NCI-H187 (cell line): ENCODE measurements around the gene RGS1.

Experiments used
- DNase-seq, 2 experiments: peaks; one replicate each; lab custom pipeline; 2025; lab: John Stamatoyannopoulos, UW

RGS1 gene

DNA sequence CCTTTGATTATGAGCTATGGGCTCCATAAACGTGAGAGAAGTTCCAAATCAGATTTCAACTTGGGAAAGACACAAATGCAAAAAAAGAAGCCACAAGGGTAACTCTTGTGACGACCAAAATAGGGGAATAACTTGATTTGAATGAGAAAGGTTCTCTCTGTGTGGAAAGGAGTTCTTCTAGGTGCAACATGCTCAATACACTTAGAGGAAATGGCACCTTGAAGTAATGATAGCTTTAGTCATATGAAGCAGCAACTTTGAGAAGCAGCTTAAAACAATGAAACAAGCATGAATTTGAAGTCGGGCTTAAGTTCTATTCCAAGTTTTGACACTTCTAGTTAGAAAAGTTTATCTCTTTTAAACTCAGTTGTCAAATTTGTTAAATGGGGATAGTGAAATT is 21.8 kb upstream of the RGS1 start:
- DNase-seq: no peak

GRCh38 chr1:192554904-192555303 is 20.7 kb upstream of the RGS1 start:
- no peak for DNase-seq

DNA sequence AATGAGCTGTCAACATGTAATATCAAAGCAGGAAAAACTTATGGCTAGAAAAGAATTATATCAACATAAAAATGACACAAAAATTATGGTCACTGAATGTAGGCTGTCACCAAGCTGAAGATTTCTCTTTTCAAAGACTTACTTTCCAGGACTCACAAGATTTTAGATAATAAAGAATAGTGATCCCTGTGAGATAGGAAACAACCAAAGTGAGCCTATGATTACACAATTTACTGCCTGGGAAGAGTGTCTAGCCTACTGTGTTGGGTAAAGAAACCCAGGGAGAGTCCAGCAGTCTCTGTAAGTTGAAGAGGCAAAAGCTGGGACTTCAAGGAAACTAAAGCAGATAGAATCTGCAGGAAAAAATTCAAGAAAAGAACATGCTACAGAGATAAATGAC is 20.2 kb upstream of the RGS1 start:
- no peak for DNase-seq

DNA sequence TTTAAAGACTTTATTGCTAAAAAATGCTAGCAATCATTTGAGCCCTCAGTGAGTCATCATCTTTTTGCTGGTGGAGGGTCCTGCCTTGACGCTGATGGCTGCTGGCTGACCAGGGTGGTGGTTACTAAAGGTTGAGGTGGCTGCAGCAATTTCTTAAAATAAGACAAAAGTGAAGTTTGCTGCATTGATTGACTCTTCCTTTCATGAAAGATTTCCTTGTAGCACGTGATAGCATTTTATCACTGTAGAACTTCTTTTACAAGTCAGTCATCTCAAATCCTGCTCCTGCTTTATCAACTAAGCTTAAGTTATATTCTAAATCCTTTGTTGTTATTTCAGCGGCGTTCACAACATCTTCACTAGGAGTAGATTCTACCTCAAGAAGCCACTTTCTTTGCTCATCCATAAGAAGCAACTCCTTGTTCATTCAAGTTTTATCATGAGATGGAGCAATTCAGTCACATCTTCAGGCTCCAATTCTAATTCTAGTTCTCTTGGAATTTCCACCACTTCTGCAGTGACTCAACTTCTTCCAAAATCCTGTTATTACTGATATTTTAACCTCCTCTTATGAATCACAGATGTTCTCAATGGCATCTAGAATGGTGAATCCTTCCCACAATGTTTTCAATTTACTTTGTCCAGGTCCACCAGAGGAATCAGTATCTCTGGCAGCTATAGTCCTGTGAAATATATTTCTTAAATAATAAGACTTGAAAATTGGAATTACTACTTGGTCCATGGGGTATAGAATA is 17.6 kb upstream of the RGS1 start:
- DNase-seq: no peak

GRCh38 chr1:192559115-192560006 is 16.2 kb upstream of the RGS1 start:
- no peak for DNase-seq

- no peak for DNase-seq
Observed at GRCh38 chr1:192561301-192561700, 14.3 kb upstream of the RGS1 start.

GRCh38 chr1:192563129-192563528 is 12.4 kb upstream of the RGS1 start:
- DNase-seq: no peak

- DNase-seq: no peak
Observed at GRCh38 chr1:192564099-192564498, 11.5 kb upstream of the RGS1 start.

DNA sequence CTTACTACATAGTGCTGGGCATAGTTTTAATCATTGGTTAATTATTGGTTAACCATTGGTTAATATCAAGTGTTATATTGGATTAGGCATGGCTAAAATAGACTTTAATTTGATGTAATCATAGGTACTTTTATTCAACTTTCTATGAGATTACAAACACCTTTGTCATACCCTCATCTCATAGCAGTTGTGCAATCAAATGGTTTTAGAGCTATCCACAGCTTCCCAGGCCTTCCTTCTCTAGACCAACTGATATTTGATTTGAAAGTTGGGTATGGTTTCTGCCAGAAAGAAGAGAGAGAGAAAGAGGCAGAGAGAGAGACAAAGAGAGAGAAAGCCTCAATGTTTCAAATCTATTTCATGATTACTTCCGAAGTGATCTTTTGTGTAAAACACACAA is 9.6 kb upstream of the RGS1 start:
- DNase-seq: no peak

- DNase-seq: no peak
Observed at GRCh38 chr1:192566657-192567056, 8.9 kb upstream of the RGS1 start.

DNA sequence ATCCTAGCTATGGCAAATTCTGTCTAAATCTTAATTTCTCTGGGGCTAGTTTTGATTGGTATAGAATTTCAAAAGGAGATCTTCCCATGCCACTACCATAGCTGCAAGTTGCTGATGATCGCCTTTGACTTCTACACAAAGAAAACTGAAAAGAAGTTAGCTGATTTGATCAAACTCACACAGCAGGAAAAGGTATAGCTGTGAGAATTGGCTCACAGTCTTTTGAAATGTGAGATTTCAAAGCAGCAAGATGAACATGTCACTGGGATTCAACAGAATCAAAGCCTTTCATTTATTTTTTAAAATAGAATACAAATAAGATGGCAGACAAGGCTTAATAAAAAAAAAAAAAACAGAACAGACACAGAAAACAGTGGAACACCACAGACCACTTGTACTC is 7.5 kb upstream of the RGS1 start:
- DNase-seq: no peak

GRCh38 chr1:192571668-192572067 is 3.9 kb upstream of the RGS1 start:
- DNase-seq: no peak

DNA sequence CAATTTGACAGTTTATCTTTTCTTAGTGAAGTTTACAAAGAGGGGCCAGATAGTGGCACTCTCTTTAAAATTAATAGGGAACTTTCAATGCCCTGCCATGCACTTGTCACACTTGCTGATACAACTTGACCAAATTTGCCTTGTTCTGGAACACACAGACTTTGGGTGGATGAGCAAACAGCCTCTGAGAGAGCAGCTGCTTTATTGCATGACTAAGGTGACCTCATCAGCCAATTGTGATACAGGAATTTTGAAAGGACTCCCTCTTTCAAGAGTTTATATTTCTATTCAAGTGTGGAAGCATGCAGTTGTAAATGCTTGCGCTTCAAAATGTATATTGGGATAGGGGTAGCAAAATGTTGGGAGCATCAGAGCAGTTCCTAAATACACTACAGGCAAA is 2.1 kb upstream of the RGS1 start:
- no peak for DNase-seq

GRCh38 chr1:192574073-192574472 is 1.5 kb upstream of the RGS1 start:
- no peak for DNase-seq

- DNase-seq: no peak
Observed at GRCh38 chr1:192576190-192577144, 894 bp downstream of the RGS1 start.

- DNase-seq: no peak
Observed at GRCh38 chr1:192577145-192578140, 1.9 kb downstream of the RGS1 start.

GRCh38 chr1:192578144-192578909 is 2.8 kb downstream of the RGS1 start:
- no peak for DNase-seq

GRCh38 chr1:192579010-192579738 is 3.6 kb downstream of the RGS1 start:
- no peak for DNase-seq

GRCh38 chr1:192580351-192580962 is 4.9 kb downstream of the RGS1 start:
- no peak for DNase-seq
